RWPE1 (cell line): ENCODE results near the gene C17orf78.
A peak's percentile ranks its signal among the peaks of the same experiment; 100 is the strongest.

Experiments used
- CTCF ChIA-PET: fragments of 350-600 bp; sonication (Branson Sonifier 250); formaldehyde crosslinking; extraction: SDS; loops from one replicate; lab custom pipeline; 2021; lab: Yijun Ruan, JAX
- POLR2A ChIA-PET: fragments of 400-600 bp; formaldehyde crosslinking; extraction: SDS; loops from one replicate; lab custom pipeline; 2020; ENCODE audit warnings: antibody characterized with exemption; ENCODE audit not compliant: low non-redundant PET; lab: Yijun Ruan, JAX
- DNase-seq: peaks from one replicate; pipeline ENCODE4 v3.0.0; 2012; ENCODE audit warnings: low spot score
- H3K27ac ChIP-seq: fragments of 450-650 bp; 2 replicates; pipeline ENCODE4 v1.5.1; 2017
- TF ChIP-seq, protein P1 (sequence below): fragments of 450-650 bp; conservative IDR thresholded peaks from 2 replicates; pipeline ENCODE4 v1.5.1; 2017; ENCODE audit warnings: low read depth, mild to moderate bottlenecking

The C17orf78 gene

DNA sequence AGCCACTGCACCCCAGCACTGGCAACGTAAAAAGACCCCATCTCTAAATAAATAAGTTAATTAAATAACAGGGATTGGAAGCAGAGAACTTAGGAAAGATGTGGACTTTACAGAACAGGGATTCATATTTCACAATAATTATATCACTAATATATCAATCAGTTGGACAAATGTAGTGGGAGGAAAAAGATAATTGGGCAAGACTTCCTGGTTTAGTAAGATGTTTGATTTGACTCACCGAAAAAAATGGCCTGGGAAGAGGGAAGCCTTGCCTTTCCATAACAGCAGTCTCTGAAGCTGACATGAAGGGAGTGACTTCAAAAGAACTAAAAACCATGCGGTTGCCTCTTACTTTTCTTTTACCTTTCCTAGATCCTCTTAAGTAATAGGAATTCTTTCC, 15.2 kb upstream of the C17orf78 start:
- TF ChIP-seq, protein P1, sequence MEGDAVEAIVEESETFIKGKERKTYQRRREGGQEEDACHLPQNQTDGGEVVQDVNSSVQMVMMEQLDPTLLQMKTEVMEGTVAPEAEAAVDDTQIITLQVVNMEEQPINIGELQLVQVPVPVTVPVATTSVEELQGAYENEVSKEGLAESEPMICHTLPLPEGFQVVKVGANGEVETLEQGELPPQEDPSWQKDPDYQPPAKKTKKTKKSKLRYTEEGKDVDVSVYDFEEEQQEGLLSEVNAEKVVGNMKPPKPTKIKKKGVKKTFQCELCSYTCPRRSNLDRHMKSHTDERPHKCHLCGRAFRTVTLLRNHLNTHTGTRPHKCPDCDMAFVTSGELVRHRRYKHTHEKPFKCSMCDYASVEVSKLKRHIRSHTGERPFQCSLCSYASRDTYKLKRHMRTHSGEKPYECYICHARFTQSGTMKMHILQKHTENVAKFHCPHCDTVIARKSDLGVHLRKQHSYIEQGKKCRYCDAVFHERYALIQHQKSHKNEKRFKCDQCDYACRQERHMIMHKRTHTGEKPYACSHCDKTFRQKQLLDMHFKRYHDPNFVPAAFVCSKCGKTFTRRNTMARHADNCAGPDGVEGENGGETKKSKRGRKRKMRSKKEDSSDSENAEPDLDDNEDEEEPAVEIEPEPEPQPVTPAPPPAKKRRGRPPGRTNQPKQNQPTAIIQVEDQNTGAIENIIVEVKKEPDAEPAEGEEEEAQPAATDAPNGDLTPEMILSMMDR: no peak
- CTCF ChIA-PET: interaction anchor here (0.6 to 0.8 kb wide), 3 partner anchors 30 to 209 kb away, joined by 3 to 4 read pairs (median 4); no protein-coding TSS in a partner anchor
- H3K27ac ChIP-seq: peak overlapping the region; percentile 97
- peak; percentile 58 for DNase-seq
- POLR2A ChIA-PET: no interaction called here

DNA sequence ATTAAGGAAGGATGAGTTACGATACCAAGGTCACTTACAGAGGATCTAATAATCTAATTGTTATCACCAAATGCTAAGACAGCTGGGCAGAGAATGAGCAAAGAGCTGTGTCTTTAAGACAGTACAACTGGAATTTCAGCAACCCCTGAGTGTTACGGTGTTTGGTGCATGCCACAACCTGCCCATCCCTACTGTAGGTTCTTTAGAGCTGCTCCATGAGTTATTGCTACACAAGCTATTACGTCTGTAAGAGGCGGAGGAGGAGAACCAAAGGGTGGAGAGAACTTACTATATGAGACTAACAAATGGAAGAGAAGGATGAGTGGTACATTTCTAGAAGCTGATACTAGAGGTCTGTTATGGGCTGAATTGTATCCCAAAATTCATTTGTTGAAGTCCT, 14.2 kb upstream of the C17orf78 start:
- POLR2A ChIA-PET: no interaction called here
- peak overlapping the region; percentile 97 for H3K27ac ChIP-seq
- peak; percentile 97 for DNase-seq
- TF ChIP-seq, protein P1: no peak
- CTCF ChIA-PET: interaction anchor here (0.6 to 1.7 kb wide), 4 partner anchors 12 to 374 kb away, joined by 3 to 13 read pairs (median 4); no protein-coding TSS in a partner anchor

DNA sequence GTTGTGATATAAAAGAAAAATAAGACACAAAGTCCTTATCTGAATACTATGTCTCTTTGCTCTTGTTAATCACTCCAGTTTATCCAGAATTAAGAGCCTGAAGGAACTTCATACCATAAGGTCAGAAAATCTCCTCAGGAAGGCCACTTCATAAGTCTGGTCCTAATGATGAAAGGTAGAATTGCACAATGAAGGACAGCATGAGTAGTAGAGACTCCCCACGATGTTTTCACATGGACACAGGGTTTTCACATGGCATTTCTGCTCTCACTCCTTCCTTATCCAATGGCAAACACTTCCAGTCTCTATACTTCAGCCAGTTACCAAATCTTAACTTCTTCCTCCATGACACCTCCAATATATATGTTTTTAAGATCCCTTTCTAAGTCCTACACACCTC, 10.2 kb upstream of the C17orf78 start:
- TF ChIP-seq, protein P1: no peak
- POLR2A ChIA-PET: no interaction called here
- no peak for DNase-seq

DNA sequence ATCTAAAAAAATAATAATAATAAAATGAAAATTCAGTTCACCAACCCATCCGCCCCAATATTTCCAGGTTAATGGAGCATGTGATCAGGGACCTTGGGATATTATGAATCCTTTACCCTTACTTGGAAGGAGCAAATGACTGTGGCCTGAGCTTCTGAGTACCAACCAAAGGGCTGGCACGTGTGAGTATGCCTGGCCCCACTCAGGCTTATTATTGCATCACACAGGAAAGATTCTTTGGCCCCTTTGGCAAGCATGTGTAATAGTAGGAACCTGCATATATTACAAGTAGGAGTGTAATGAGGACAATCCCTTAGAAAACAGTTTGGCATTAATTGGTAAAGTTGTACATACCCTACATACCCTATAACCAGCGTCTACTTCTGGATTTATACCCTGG, 7.2 kb upstream of the C17orf78 start:
- CTCF ChIA-PET: no interaction called here
- peak overlapping the region; percentile 26; the same call in 1 of the 2 replicates for H3K27ac ChIP-seq
- no peak for DNase-seq
- POLR2A ChIA-PET: no interaction called here
- TF ChIP-seq, protein P1: no peak

More for the DNA sequence above, 10.2 kb upstream of the C17orf78 start:
- CTCF ChIA-PET: interaction anchor here (0.9 kb wide), 1 partner anchor 8 kb away, joined by 3 read pairs; no protein-coding TSS in a partner anchor
- no peak overlapping the region for H3K27ac ChIP-seq

DNA sequence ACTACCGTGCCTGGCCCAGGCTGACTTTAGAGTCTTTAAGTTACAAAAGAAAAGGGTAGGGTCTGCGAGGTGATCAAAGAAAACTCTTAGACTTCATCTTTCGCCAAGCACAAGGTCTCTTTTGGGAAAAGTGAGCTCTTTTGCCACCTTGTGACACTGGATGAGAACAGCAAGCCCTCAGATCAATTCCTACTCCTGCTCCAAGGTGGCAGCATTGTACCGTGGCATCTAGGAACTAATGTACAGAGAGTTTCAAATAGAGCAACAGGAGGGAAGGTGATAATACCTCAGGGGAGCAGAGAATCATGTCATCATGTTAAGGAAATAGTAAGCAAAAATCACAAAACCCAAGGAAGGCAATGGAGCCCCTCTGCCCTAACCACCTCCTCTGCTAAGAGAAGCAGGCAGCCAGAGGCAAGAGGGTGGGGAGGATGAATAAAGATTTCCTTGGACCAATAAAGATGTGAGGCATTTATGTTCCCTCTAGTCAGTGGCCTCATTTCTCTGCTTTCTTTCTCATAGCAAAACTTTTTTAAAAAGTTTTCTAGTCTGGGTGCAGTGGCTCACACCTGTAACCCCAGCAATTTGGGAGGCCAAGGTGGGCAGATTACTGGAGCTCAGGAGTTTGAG, 2.1 kb upstream of the C17orf78 start:
- TF ChIP-seq, protein P1: peak; percentile 99
- POLR2A ChIA-PET: interaction anchor here (0.6 kb wide), 2 partner anchors 25 to 106 kb away, joined by 4 to 7 read pairs; no protein-coding TSS in a partner anchor
- peak; percentile 78 for DNase-seq
- H3K27ac ChIP-seq: peak overlapping the region; percentile 8; the same call in 1 of the 2 replicates
- CTCF ChIA-PET: interaction anchor here (0.6 to 1.7 kb wide), 26 partner anchors 8 to 762 kb away, joined by 3 to 13 read pairs (median 4); no protein-coding TSS in a partner anchor

DNA sequence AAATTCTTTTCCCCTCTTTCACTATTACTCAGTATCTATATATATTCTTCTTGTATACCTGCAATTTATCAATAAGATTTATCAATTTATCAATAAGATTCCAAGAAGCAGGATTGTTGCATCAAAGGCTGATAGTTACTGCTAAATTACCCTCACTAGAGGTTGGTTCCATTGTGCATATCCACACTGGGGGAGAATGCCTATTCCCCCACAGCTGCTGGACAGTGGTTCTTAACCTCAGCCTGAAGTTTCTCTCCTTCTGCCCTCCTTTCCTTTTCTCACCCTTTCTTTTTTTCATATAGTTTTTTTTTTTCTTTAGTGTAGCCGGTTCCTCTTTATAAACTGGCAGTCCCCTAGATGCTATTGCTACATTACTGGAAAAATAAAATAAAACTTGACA, 6.3 kb downstream of the C17orf78 start:
- ChIA-PET CTCF (interaction anchor here (0.6 kb wide), 1 partner anchor 13 kb away, joined by 3 read pairs; no protein-coding TSS in a partner anchor), POLR2A (no interaction called here)
- TF ChIP-seq, protein P1: no peak
- H3K27ac ChIP-seq: no peak overlapping the region
- DNase-seq: no peak
